ENCODE results near the gene CRABP2. TPM values are rescaled to one million over a fixed set of nuclear protein-coding genes. Genes with fewer than 3 reads are reported as not detected.

Gene CRABP2
- total and polyA plus RNA-seq, 2 donors (not counting 3 experiments of a cell fraction or from before 2014, with no cell fraction given), result 0.32 to 1.0 TPM

GRCh38 chr1:156676114-156676819, 29.1 kb downstream of the CRABP2 start:
- peak overlapping the region; percentile 58 for H3K4me2 ChIP-seq (ENCODE audit: insufficient read depth, low read length)
- peaks cover 0 to 6% of the 10 kb centered on the region in 2 experiments for H3K36me3 ChIP-seq (ENCODE audit: control insufficient read depth in 2 of 2, extremely low read depth in 1 of 2, insufficient read depth in 2 of 2, low read length in 2 of 2)
- H4K20me1 ChIP-seq (replicated peaks; ENCODE audit: control insufficient read depth, extremely low read depth, insufficient read depth, low read length), result no peaks in the 10 kb centered on the region
- H3K27ac ChIP-seq (ENCODE audit: insufficient read depth, low read depth, low read length), result peak overlapping the region; percentile 54
- H3K9me3 ChIP-seq (replicated peaks; ENCODE audit: control insufficient read depth, insufficient read depth, low read length), result no peaks in the 10 kb centered on the region
- H3K4me1 ChIP-seq (ENCODE audit: control insufficient read depth, extremely low read depth, insufficient read depth, low read length), result peaks cover 36% of the 10 kb centered on the region
- H3K9me1 ChIP-seq (replicated peaks; ENCODE audit: control insufficient read depth, extremely low read depth, insufficient read depth, low read length), result no peaks in the 10 kb centered on the region
- POLR2A ChIA-PET, result interaction anchor here (0.7 to 3.0 kb wide), 4 partner anchors 8 to 15 kb away, joined by 3 to 32 read pairs (median 8); no protein-coding TSS in a partner anchor
- no TSS peak for BruUV-seq (replicated peaks)
- CTCF ChIA-PET, result interaction anchor here (0.8 to 10.9 kb wide), 13 partner anchors 10 to 291 kb away, joined by 3 to 221 read pairs (median 6); partner anchors contain the start of genes HAPLN2, ISG20L2 and METTL25B
- peak overlapping the region; percentile 75 for H3K9ac ChIP-seq (replicated peaks; ENCODE audit: extremely low read depth, insufficient read depth, low read length)
- intact Hi-C loops (cut with micrococcal nuclease), result no loop called here
- FAIRE-seq (peak; percentile 52), DNase-seq (ENCODE audit: low read depth, low spot score) (peak; percentile 38)
- peak overlapping the region; percentile 11 for H2AFZ ChIP-seq (ENCODE audit: low read depth, low read length)
- dilution Hi-C loops (cut with MboI; ENCODE audit: extremely low pct_ligation_motif_present, low sequenced_read_pairs), result no loop called here
- no peak for TF ChIP-seq GATA2 (IDR thresholded peaks at IDR 0.05; ENCODE audit: insufficient read depth, insufficient read length, low read depth, low read length)
- TF ChIP-seq POLR2AphosphoS5 (IDR thresholded peaks at IDR 0.05; ENCODE audit: insufficient read depth, low read depth, low read length), result no peak
- no peak for TF ChIP-seq POLR2A (IDR thresholded peaks at IDR 0.05; ENCODE audit: low read depth, low read length)
- TF ChIP-seq MAX (IDR thresholded peaks at IDR 0.05; ENCODE audit: insufficient read depth, insufficient read length), result no peak
- TF ChIP-seq EZH2 (IDR thresholded peaks at IDR 0.05; ENCODE audit: borderline replicate concordance, low read depth, low read length, severe bottlenecking), result no peak
- TF ChIP-seq MYC (IDR thresholded peaks at IDR 0.05; ENCODE audit: low read depth, low read length), result no peak
- no peak for TF ChIP-seq JUN (IDR thresholded peaks at IDR 0.05; ENCODE audit: borderline replicate concordance, insufficient read depth, insufficient read length, low read depth)
- TF ChIP-seq FOS (IDR thresholded peaks at IDR 0.05; ENCODE audit: borderline replicate concordance, insufficient read depth, low read length), result no peak
- no peak for TF ChIP-seq CTCF (IDR thresholded peaks at IDR 0.05; ENCODE audit: extremely low read depth in 1 of 2, insufficient read depth in 1 of 2, low read depth in 1 of 2, low read length in 2 of 2)
- H3K27me3 ChIP-seq (ENCODE audit: control insufficient read depth in 2 of 2, insufficient read depth in 2 of 2, low read length in 2 of 2), result peaks cover 2 to 5% of the 10 kb centered on the region in 2 experiments
- peaks cover 39% of the 10 kb centered on the region for H3K79me2 ChIP-seq (ENCODE audit: control insufficient read depth, insufficient read depth, low read length)
- peak overlapping the region; percentile 50 to 84 (median 81) for H3K4me3 ChIP-seq (replicated peaks in 1 of 3; ENCODE audit: insufficient read depth in 1 of 3, low read depth in 1 of 3, low read length in 3 of 3)

Data from endothelial cell of umbilical vein (primary cell).